Activated CD4-positive, alpha-beta T cell treated with anti-CD3 and anti-CD28 coated beads, Interleukin-2, amount 50 U/mL, for 4 hours (primary cell): ENCODE measurements around the gene KRTAP13-1.

Experiments
- DNase-seq, 2 experiments: peaks; one replicate each; pipeline ENCODE4 v3.0.0-alpha.2; 2020

The KRTAP13-1 gene

GRCh38 chr21:30395731-30396130, at the start of gene KRTAP13-1:
TSS of gene KRTAP13-1 (plus strand) at chr21:30396031. CDS start at chr21:30396087, 56 bp downstream.
- no peak for DNase-seq

- DNase-seq = no peak
Measured at GRCh38 chr21:30348506-30348905, 47.3 kb upstream of the KRTAP13-1 start, which contains the start of gene KRTAP23-1. TSS of gene KRTAP23-1 (minus strand) at chr21:30348606. CDS start at chr21:30348606, 0 bp downstream.

GRCh38 chr21:30349572-30349971, 46.3 kb upstream of the KRTAP13-1 start:
- DNase-seq = no peak

- no peak for DNase-seq
Measured at GRCh38 chr21:30351534-30351933, 44.3 kb upstream of the KRTAP13-1 start.

GRCh38 chr21:30354308-30355005, 41.4 kb upstream of the KRTAP13-1 start:
- no peak for DNase-seq

GRCh38 chr21:30355906-30356305, 39.9 kb upstream of the KRTAP13-1 start:
- DNase-seq = no peak

- DNase-seq = no peak
Measured at GRCh38 chr21:30372139-30372770, 23.6 kb upstream of the KRTAP13-1 start, which contains the start of gene KRTAP13-2. TSS of gene KRTAP13-2 (minus strand) at chr21:30372271. CDS start at chr21:30372213, 58 bp downstream.

GRCh38 chr21:30382201-30382600, 13.6 kb upstream of the KRTAP13-1 start:
- no peak for DNase-seq

GRCh38 chr21:30391492-30392025, 4.3 kb upstream of the KRTAP13-1 start:
- no peak for DNase-seq

GRCh38 chr21:30408782-30409494, 13.1 kb downstream of the KRTAP13-1 start:
- no peak for DNase-seq

GRCh38 chr21:30415993-30416392, 20.2 kb downstream of the KRTAP13-1 start:
- DNase-seq = no peak

- no peak for DNase-seq
Measured at GRCh38 chr21:30425826-30426225, 30.0 kb downstream of the KRTAP13-1 start, which contains the start of gene KRTAP13-3. TSS of gene KRTAP13-3 (minus strand) at chr21:30425926. CDS start at chr21:30425912, 14 bp downstream.

GRCh38 chr21:30426731-30427130, 30.9 kb downstream of the KRTAP13-1 start:
- no peak for DNase-seq

GRCh38 chr21:30430170-30430655, 34.4 kb downstream of the KRTAP13-1 start, which contains the start of gene KRTAP13-4:
TSS of gene KRTAP13-4 (plus strand) at chr21:30430220. CDS start at chr21:30430276, 56 bp downstream.
- DNase-seq = no peak

- no peak for DNase-seq
Measured at GRCh38 chr21:30434033-30434631, 38.3 kb downstream of the KRTAP13-1 start.

GRCh38 chr21:30437010-30437565, 41.3 kb downstream of the KRTAP13-1 start:
- no peak for DNase-seq

- DNase-seq = no peak
Measured at GRCh38 chr21:30439975-30440374, 44.1 kb downstream of the KRTAP13-1 start, which contains the start of gene KRTAP15-1. TSS of gene KRTAP15-1 (plus strand) at chr21:30440275. CDS start at chr21:30440328, 53 bp downstream.

GRCh38 chr21:30443226-30443625, 47.4 kb downstream of the KRTAP13-1 start:
- no peak for DNase-seq

- no peak for DNase-seq
Measured at GRCh38 chr21:30444204-30444603, 48.4 kb downstream of the KRTAP13-1 start.
